Body of pancreas (tissue), 4 donors: ENCODE data around the gene A3GALT2. TPM values are rescaled to one million over a fixed set of nuclear protein-coding genes. Genes with fewer than 3 reads are reported as not detected.
"Not testable (repeated sequence)": the region's sequence is repeated elsewhere in the genome, so short reads cannot be mapped to it uniquely, and the experiment has no call there.

ENCODE experiments used
- ATAC-seq: fragments of 150-250 bp; one replicate; pipeline ENCODE4 v1.9.1; 2016
- DNase-seq, 4 donors: peaks; one replicate each; pipeline ENCODE4 v3.0.0-alpha.2; 2019
- H3K27ac ChIP-seq, 4 donors: fragments of 200-600 bp; sonication (generic); 1 replicate in 3 of 4; 2 replicates in 1 of 4; pipeline versions ENCODE4 v1.5.1 to v1.6.1; 2016 to 2019; ENCODE audit warnings: mild to moderate bottlenecking in 1 of 4, mixed read lengths in 1 of 4, moderate library complexity in 1 of 4
- H3K27me3 ChIP-seq, 2 donors: fragments of 200-600 bp; sonication (generic); one replicate each; pipeline ENCODE4 v1.6.0; 2016; ENCODE audit warnings: mild to moderate bottlenecking in 1 of 2
- H3K36me3 ChIP-seq, 2 donors: fragments of 200-600 bp; sonication (generic); replicated peaks in 1 of 2; 2 replicates each; pipeline ENCODE4 v1.5.1; 2016; ENCODE audit warnings: low read depth in 2 of 2; ENCODE audit not compliant: insufficient read depth in 1 of 2
- H3K4me1 ChIP-seq: fragments of 200-600 bp; sonication (generic); one replicate; pipeline ENCODE4 v1.6.0; 2016
- H3K4me3 ChIP-seq, 2 donors: fragments of 200-600 bp; sonication (generic); 1 replicate in 1 of 2; 2 replicates in 1 of 2; pipeline ENCODE4 v1.5.1; 2016 to 2019
- H3K9me3 ChIP-seq, 3 donors: fragments of 200-600 bp; sonication (generic); 1 replicate in 2 of 3; 2 replicates in 1 of 3; pipeline ENCODE4 v1.5.1; 2016
- POLR2A ChIP-seq, 3 donors: fragments of 450-650 bp; IDR thresholded peaks; one replicate each; pipeline ENCODE4 v1.6.1; 2016; ENCODE audit warnings: antibody characterized with exemption in 3 of 3, mild to moderate bottlenecking in 2 of 3
- WGBS, 2 donors: methylation state at CpG; one replicate each; pipeline ENCODE4 v1.1.5; 2017; 5-methylcytosine and 5-hydroxymethylcytosine counted together
- intact Hi-C: fragments of 100-400 bp; cut with DNase I; formaldehyde crosslinking; loops from one replicate; pipeline ENCODE4 v1.15.1; 2023
- total RNA-seq, 2 donors: library from RNA; depleted of rRNA; stranded (reverse); fragments of >200 nt; gene quantifications; one replicate each; pipeline ENCODE4 v1.1.0, GENCODE V29; 2016
- TF ChIP-seq, protein P1 (sequence below), 7 experiments: fragments of 450-650 bp in 4 of 7; fragments of 200-600 bp in 3 of 7; sonication (generic) in 3 of 7; IDR thresholded peaks; one replicate each; pipeline ENCODE4 v1.5.1; 2016 to 2019; ENCODE audit warnings: antibody characterized with exemption in 7 of 7

The A3GALT2 gene
- total RNA-seq, 2 donors from 2014 or later, result not detected

DNA sequence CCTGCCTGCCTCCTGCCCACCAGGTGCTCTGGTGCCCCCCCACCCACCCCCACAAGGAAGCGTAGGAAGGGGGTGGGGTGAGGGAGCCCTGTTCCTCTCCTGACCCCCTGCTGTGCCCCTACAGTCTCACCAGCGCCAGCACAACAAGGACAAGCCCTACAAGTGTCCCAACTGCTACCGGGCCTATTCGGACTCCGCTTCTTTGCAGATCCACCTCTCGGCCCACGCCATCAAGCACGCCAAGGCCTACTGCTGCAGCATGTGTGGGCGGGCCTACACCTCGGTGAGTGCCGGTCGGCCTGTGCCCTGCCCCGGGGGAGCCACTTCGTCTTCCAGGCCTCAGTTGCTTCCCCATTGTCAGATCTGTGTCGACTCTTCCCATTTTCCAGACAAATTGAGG, 25.9 kb downstream of the A3GALT2 start:
- Histone ChIP-seq H3K4me3 (no peak overlapping the region), H3K4me1 (no peaks in the 10 kb centered on the region), H3K27me3 (no peaks in the 10 kb centered on the region), H3K9me3 (no peaks in the 10 kb centered on the region), H3K36me3 (peaks cover 0 to 7% of the 10 kb centered on the region in 2 donors), H3K27ac (no peak overlapping the region)
- TF ChIP-seq, protein P1, sequence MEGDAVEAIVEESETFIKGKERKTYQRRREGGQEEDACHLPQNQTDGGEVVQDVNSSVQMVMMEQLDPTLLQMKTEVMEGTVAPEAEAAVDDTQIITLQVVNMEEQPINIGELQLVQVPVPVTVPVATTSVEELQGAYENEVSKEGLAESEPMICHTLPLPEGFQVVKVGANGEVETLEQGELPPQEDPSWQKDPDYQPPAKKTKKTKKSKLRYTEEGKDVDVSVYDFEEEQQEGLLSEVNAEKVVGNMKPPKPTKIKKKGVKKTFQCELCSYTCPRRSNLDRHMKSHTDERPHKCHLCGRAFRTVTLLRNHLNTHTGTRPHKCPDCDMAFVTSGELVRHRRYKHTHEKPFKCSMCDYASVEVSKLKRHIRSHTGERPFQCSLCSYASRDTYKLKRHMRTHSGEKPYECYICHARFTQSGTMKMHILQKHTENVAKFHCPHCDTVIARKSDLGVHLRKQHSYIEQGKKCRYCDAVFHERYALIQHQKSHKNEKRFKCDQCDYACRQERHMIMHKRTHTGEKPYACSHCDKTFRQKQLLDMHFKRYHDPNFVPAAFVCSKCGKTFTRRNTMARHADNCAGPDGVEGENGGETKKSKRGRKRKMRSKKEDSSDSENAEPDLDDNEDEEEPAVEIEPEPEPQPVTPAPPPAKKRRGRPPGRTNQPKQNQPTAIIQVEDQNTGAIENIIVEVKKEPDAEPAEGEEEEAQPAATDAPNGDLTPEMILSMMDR (IDR thresholded peaks at IDR 0.05), result no peak
- no peak for TF ChIP-seq POLR2A (IDR thresholded peaks at IDR 0.05)
- intact Hi-C loops, result loop anchor here (5.0 to 10.0 kb wide), 2 partner anchors 72 to 170 kb away; no protein-coding TSS in a partner anchor
- ATAC-seq, result no peak
- DNase-seq, result peak in 1 of 4 donors; percentile 10
- 70 to 82% methylated on average over 14 to 15 of the region's 15 CpGs for WGBS, 2 donors

DNA sequence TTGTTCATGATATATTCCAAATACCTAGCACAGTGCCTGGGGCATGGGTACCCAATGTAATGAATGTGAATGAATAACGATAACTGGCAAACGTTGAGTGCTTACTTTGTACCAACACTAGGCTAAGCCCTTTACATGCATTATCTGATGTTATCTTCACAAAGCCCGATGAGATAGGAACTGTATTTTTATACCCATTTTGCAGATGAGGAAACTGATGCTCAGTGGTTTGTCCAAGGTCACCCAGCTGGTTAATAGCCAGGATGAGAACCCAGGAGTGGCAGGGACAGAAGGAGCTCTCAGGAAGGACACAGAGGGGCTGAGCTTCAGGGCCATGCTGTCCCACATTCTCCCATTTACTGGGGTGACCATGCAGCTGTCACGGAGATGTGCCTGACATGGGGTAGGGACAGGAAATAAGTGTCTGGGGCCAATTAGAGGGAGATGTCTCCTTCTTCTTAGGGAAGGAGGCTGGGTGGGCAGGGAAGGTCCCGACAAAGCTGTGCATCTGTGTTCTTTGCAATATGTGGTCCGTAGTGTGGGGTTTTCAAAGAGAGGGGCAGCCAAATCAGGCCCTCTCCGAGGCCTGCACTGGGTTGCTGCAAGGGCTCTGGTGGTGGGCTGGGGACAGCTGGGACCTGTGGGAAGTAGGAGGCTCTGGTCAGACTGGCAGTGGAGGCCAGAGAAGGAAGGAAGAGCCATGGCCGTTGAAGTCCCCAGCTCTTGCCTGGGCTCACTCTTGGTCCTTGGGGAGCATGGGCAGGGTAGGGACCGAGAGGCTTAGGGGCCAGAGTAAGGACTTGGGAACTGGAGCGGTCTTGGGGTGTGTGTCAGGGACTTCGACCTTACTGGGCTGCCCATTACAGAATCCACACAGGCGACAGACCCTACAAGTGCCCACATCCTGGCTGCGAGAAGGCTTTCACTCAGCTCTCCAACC, 26.6 kb downstream of the A3GALT2 start:
- H3K36me3 ChIP-seq, result peaks cover 0 to 7% of the 10 kb centered on the region in 2 donors
- TF ChIP-seq, protein P1 (IDR thresholded peaks at IDR 0.05), result no peak
- TF ChIP-seq POLR2A (IDR thresholded peaks at IDR 0.05), result no peak
- ATAC-seq, result no peak
- H3K27ac ChIP-seq, result no peak overlapping the region
- 87 to 90% methylated on average over 11 to 13 of the region's 13 CpGs for WGBS, 2 donors
- intact Hi-C loops, result loop anchor here (5.0 to 10.0 kb wide), 2 partner anchors 73 to 170 kb away; no protein-coding TSS in a partner anchor
- no peaks in the 10 kb centered on the region for H3K9me3 ChIP-seq
- H3K4me1 ChIP-seq, result no peaks in the 10 kb centered on the region
- no peak overlapping the region for H3K4me3 ChIP-seq
- no peaks in the 10 kb centered on the region for H3K27me3 ChIP-seq
- peak in 1 of 4 donors; percentile 11 for DNase-seq

DNA sequence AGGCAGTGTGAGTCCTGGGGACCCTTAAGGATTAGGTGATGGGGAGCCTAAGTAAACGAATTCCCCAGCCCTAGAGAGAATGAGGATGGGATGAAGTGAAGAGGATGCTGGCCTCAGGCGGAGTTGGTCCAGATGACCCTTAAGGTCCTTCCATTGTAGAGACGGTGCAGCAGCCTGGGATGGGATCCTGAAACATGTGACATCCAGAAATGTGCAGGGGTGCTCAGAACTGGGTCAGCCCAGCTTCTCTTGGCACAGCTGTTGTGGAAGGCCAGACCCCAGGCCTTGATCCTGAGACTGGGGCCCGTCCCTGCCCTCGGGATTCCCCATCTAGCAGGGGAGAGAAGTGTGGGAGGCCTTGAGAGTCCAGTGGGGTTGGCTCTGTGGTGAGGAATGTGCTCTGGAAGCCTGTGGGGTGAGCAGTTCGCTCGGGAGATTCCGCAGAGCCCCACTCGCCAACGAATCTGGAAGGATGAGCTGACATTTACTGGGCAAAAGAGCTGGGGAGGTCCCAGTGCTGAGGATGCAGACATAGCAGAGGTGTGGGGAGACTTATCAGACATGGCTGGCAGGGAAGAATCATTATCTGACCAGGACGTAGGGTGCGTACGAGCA, 28.1 kb downstream of the A3GALT2 start:
- no peak for TF ChIP-seq POLR2A (IDR thresholded peaks at IDR 0.05)
- TF ChIP-seq, protein P1 (IDR thresholded peaks at IDR 0.05), result no peak
- no peaks in the 10 kb centered on the region for H3K9me3 ChIP-seq
- intact Hi-C loops, result loop anchor here (10.0 kb wide), 1 partner anchor 172 kb away; no protein-coding TSS in a partner anchor
- no peaks in the 10 kb centered on the region for H3K27me3 ChIP-seq
- no peaks in the 10 kb centered on the region for H3K4me1 ChIP-seq
- ATAC-seq, result no peak
- H3K4me3 ChIP-seq, result no peak overlapping the region
- peaks cover 0 to 7% of the 10 kb centered on the region in 2 donors for H3K36me3 ChIP-seq
- H3K27ac ChIP-seq, result no peak overlapping the region
- 81 to 86% methylated on average over 13 of the region's 13 CpGs for WGBS, 2 donors
- peak in 2 of 4 donors; percentile 8 to 23 for DNase-seq

DNA sequence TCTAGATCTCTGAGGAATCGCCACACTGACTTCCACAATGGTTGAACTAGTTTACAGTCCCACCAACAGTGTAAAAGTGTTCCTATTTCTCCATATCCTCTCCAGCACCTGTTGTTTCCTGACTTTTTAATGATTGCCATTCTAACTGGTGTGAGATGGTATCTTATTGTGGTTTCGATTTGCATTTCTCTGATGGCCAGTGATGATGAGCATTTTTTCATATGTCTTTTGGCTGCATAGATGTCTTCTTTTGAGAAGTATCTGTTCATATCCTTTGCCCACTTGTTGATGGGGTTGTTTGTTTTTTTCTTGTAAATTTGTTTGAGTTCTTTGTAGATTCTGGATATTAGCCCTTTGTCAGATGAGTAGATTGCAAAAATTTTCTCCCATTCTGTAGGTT, 30.3 kb downstream of the A3GALT2 start:
- not testable (repeated sequence) for H3K27me3 ChIP-seq, H3K4me3 ChIP-seq, ATAC-seq, DNase-seq, H3K9me3 ChIP-seq, H3K27ac ChIP-seq, H3K4me1 ChIP-seq, H3K36me3 ChIP-seq
- 80 to 100% methylated on average over 1 of the region's 2 CpGs for WGBS, 2 donors
- intact Hi-C loops, result loop anchor here (10.0 kb wide), 1 partner anchor 174 kb away; no protein-coding TSS in a partner anchor

DNA sequence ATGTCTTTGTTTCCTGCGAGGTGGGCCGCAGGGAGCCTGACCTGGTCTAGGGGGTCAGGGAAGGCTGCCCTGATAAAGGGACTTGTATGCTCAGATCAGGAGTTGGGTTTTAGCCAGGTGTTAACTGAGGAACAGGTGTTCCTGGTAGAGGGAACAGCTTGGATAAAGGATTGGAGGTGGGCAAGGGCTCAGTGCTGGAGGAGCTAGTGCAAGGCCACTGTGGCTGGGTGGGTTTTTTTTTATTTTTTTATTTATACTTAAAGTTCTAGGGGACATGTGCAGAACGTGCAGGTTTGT, 31.1 kb downstream of the A3GALT2 start:
- H3K36me3 ChIP-seq, result no peaks in the 10 kb centered on the region
- TF ChIP-seq, protein P1 (IDR thresholded peaks at IDR 0.05), result no peak
- TF ChIP-seq POLR2A (IDR thresholded peaks at IDR 0.05), result no peak
- H3K9me3 ChIP-seq, result no peaks in the 10 kb centered on the region
- no peaks in the 10 kb centered on the region for H3K27me3 ChIP-seq
- H3K4me1 ChIP-seq, result peaks cover 7% of the 10 kb centered on the region
- intact Hi-C loops, result loop anchor here (10.0 kb wide), 1 partner anchor 175 kb away; no protein-coding TSS in a partner anchor
- 87 to 91% methylated on average over 3 of the region's 3 CpGs for WGBS, 2 donors
- H3K4me3 ChIP-seq, result no peak overlapping the region
- no peak for DNase-seq
- no peak for ATAC-seq
- no peak overlapping the region for H3K27ac ChIP-seq
